WTC11 (cell line): ENCODE results near the gene TIMM44. TPM values are rescaled to one million over a fixed set of nuclear protein-coding genes. Genes with fewer than 3 reads are reported as not detected.

Source experiments
- ATAC-seq: fragments of 200-7000 bp; cut with Tn5 transposase; 2 replicates; pipeline ENCODE4 v1.10.0; 2021; ENCODE audit warnings: mild to moderate bottlenecking, moderate library complexity
- CTCF ChIA-PET: fragments of 300-600 bp; sonication (Branson Sonifier 250); formaldehyde crosslinking; loops from one replicate; lab custom pipeline; 2021; ENCODE audit warnings: antibody characterized with exemption; lab: Charles Lee
- POLR2A ChIA-PET: fragments of 350-600 bp; sonication (Branson Sonifier 250); formaldehyde crosslinking; loops from one replicate; lab custom pipeline; 2021; ENCODE audit warnings: antibody characterized with exemption; lab: Charles Lee
- DNase-seq: peaks from one replicate; pipeline ENCODE4 v3.0.0; 2021; ENCODE audit warnings: low spot score
- H3K27ac Mint-ChIP-seq: 2 replicates; pipeline ENCODE4 v1.8.0; 2021; ENCODE audit warnings: mixed read lengths
- H3K27me3 Mint-ChIP-seq: 2 replicates; pipeline ENCODE4 v1.8.0; 2021; ENCODE audit warnings: low read depth, mild to moderate bottlenecking, moderate library complexity, mixed read lengths
- H3K36me3 Mint-ChIP-seq: 2 replicates; pipeline ENCODE4 v1.8.0; 2021; ENCODE audit warnings: mixed read lengths
- H3K4me1 Mint-ChIP-seq: 2 replicates; pipeline ENCODE4 v1.8.0; 2022; ENCODE audit warnings: mixed read lengths
- H3K4me3 Mint-ChIP-seq: 2 replicates; pipeline ENCODE4 v1.8.0; 2021; ENCODE audit warnings: mild to moderate bottlenecking, moderate library complexity, mixed read lengths
- H3K9me3 Mint-ChIP-seq: 2 replicates; pipeline ENCODE4 v1.8.0; 2021; ENCODE audit warnings: mixed read lengths
- ATF1 ChIP-seq: sonication (generic); formaldehyde crosslinking; IDR thresholded peaks from 2 replicates; pipeline ENCODE4 v1.8.1; 2023; ENCODE audit warnings: mild to moderate bottlenecking, moderate library complexity, missing genetic modification reagents
- EMX1 ChIP-seq: fragments of 250-450 bp; sonication (Bioruptor Pico); IDR thresholded peaks from 2 replicates; pipeline ENCODE4 v1.8.0; 2021; ENCODE audit warnings: mild to moderate bottlenecking
- ESRRA ChIP-seq: sonication (generic); formaldehyde crosslinking; IDR thresholded peaks from 2 replicates; pipeline ENCODE4 v1.8.1; 2022; ENCODE audit warnings: mild to moderate bottlenecking, missing genetic modification reagents, borderline replicate concordance
- FOXP1 ChIP-seq: sonication (generic); formaldehyde crosslinking; IDR thresholded peaks from 2 replicates; pipeline ENCODE4 v1.8.0; 2022; ENCODE audit warnings: missing genetic modification reagents, mild to moderate bottlenecking, moderate library complexity, borderline replicate concordance
- GRHL2 ChIP-seq: fragments of 250-450 bp; sonication (Bioruptor Pico); IDR thresholded peaks from 2 replicates; pipeline ENCODE4 v1.8.0; 2022; ENCODE audit warnings: mild to moderate bottlenecking, moderate library complexity; ENCODE audit not compliant: insufficient replicate concordance, severe bottlenecking
- MYBL2 ChIP-seq: sonication (generic); formaldehyde crosslinking; IDR thresholded peaks from 2 replicates; pipeline ENCODE4 v1.8.1; 2023; ENCODE audit warnings: mild to moderate bottlenecking, moderate library complexity, missing genetic modification reagents
- PRRX2 ChIP-seq: fragments of 250-450 bp; sonication (Bioruptor Pico); IDR thresholded peaks from 2 replicates; pipeline ENCODE4 v1.8.0; 2021; ENCODE audit warnings: mild to moderate bottlenecking
- SP1 ChIP-seq: sonication (generic); formaldehyde crosslinking; conservative IDR thresholded peaks from 2 replicates; pipeline ENCODE4 v1.8.1; 2022; ENCODE audit warnings: missing genetic modification reagents
- TEAD1 ChIP-seq: sonication (generic); formaldehyde crosslinking; IDR thresholded peaks from 2 replicates; pipeline ENCODE4 v1.8.0; 2022; ENCODE audit warnings: mild to moderate bottlenecking, missing genetic modification reagents
- ZNF232 ChIP-seq: sonication (generic); formaldehyde crosslinking; IDR thresholded peaks from 2 replicates; pipeline ENCODE4 v1.8.0; 2022; ENCODE audit warnings: mild to moderate bottlenecking, missing genetic modification reagents
- ZNF423 ChIP-seq: fragments of 250-450 bp; sonication (Bioruptor Pico); IDR thresholded peaks from 2 replicates; pipeline ENCODE4 v2.1.2; 2022; ENCODE audit warnings: mild to moderate bottlenecking, moderate library complexity
- total RNA-seq: library from RNA; stranded (reverse); gene quantifications from 3 replicates; pipeline ENCODE4 v1.2.3, GENCODE V29; 2021
- TF ChIP-seq, protein P1 (sequence below): sonication (generic); formaldehyde crosslinking; IDR thresholded peaks from 2 replicates; pipeline ENCODE4 v1.8.1; 2023; ENCODE audit warnings: mild to moderate bottlenecking, moderate library complexity, missing genetic modification reagents
- TF ChIP-seq, protein P2 (sequence below): sonication (generic); formaldehyde crosslinking; IDR thresholded peaks from 2 replicates; pipeline ENCODE4 v1.8.0; 2023; ENCODE audit warnings: mild to moderate bottlenecking, missing genetic modification reagents
- TF ChIP-seq, protein P3 (sequence below): sonication (generic); formaldehyde crosslinking; IDR thresholded peaks from 2 replicates; pipeline ENCODE4 v1.8.1; 2023; ENCODE audit warnings: mild to moderate bottlenecking, missing genetic modification reagents
- TF ChIP-seq, protein P4 (sequence below): sonication (generic); formaldehyde crosslinking; IDR thresholded peaks from 2 replicates; pipeline ENCODE4 v1.8.1; 2023; ENCODE audit warnings: mild to moderate bottlenecking, missing genetic modification reagents, borderline replicate concordance
- TF ChIP-seq, protein P5 (sequence below): sonication (generic); formaldehyde crosslinking; IDR thresholded peaks from 2 replicates; pipeline ENCODE4 v1.8.0; 2022; ENCODE audit warnings: mild to moderate bottlenecking, missing genetic modification reagents
- TF ChIP-seq, protein P6 (sequence below): fragments of 250-450 bp; sonication (Bioruptor Pico); IDR thresholded peaks from 2 replicates; pipeline ENCODE4 v1.9.0; 2021; ENCODE audit warnings: mild to moderate bottlenecking

Gene TIMM44
- total RNA-seq, 1 experiment from 2014 or later: 129 TPM

DNA sequence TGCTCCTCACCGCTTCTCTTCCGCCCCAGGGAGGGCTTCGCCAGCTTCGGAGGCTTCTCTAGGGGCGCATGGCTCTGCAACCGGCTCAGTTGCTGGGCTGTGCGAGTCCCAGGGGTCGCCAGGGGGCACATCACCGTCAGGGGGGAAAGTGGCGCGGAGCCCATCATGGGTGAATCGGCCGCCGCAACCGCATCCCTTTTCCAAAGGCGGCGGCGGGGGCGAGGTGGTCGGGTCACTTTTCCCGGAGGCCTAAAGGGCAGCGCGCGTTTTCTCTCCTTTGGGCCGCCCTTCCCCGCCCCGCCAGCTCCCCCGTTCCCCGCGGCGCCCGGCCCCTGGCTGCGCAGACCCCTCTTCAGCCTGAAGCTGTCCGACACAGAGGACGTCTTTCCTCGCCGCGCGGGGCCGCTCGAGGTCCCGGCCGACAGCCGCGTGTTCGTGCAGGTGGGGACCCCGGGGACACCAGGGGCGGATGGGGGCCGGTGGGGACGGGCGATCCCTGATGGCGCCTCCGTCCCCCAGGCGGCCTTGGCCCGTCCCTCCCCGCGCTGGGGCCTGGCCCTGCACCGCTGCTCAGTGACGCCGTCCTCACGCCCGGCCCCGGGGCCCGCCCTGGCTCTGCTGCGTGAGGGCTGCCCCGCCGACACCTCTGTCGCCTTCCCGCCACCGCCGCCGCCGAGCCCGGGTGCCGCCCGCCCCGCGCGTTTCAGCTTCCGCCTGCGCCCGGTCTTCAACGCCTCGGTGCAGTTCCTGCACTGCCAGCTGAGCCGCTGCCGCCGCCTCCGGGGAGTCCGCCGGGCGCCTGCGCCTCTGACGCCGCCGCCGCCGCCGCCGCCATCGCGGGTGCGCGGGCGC, 27.1 kb downstream of the TIMM44 start (continued):
- TF ChIP-seq, protein P1, sequence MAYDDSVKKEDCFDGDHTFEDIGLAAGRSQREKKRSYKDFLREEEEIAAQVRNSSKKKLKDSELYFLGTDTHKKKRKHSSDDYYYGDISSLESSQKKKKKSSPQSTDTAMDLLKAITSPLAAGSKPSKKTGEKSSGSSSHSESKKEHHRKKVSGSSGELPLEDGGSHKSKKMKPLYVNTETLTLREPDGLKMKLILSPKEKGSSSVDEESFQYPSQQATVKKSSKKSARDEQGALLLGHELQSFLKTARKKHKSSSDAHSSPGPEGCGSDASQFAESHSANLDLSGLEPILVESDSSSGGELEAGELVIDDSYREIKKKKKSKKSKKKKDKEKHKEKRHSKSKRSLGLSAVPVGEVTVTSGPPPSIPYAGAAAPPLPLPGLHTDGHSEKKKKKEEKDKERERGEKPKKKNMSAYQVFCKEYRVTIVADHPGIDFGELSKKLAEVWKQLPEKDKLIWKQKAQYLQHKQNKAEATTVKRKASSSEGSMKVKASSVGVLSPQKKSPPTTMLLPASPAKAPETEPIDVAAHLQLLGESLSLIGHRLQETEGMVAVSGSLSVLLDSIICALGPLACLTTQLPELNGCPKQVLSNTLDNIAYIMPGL: peak; percentile 58; the same call in 1 of the 2 replicates
- TF ChIP-seq, protein P2, sequence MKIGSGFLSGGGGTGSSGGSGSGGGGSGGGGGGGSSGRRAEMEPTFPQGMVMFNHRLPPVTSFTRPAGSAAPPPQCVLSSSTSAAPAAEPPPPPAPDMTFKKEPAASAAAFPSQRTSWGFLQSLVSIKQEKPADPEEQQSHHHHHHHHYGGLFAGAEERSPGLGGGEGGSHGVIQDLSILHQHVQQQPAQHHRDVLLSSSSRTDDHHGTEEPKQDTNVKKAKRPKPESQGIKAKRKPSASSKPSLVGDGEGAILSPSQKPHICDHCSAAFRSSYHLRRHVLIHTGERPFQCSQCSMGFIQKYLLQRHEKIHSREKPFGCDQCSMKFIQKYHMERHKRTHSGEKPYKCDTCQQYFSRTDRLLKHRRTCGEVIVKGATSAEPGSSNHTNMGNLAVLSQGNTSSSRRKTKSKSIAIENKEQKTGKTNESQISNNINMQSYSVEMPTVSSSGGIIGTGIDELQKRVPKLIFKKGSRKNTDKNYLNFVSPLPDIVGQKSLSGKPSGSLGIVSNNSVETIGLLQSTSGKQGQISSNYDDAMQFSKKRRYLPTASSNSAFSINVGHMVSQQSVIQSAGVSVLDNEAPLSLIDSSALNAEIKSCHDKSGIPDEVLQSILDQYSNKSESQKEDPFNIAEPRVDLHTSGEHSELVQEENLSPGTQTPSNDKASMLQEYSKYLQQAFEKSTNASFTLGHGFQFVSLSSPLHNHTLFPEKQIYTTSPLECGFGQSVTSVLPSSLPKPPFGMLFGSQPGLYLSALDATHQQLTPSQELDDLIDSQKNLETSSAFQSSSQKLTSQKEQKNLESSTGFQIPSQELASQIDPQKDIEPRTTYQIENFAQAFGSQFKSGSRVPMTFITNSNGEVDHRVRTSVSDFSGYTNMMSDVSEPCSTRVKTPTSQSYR: no peak
- TF ChIP-seq FOXP1 (CRISPR knock-in tag): 0 out of 2 replicates have a peak, but pooled peaks have one; percentile 2
- TF ChIP-seq, protein P3, sequence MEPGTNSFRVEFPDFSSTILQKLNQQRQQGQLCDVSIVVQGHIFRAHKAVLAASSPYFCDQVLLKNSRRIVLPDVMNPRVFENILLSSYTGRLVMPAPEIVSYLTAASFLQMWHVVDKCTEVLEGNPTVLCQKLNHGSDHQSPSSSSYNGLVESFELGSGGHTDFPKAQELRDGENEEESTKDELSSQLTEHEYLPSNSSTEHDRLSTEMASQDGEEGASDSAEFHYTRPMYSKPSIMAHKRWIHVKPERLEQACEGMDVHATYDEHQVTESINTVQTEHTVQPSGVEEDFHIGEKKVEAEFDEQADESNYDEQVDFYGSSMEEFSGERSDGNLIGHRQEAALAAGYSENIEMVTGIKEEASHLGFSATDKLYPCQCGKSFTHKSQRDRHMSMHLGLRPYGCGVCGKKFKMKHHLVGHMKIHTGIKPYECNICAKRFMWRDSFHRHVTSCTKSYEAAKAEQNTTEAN: 0 out of 2 replicates have a peak, but pooled peaks have one; percentile 24

DNA sequence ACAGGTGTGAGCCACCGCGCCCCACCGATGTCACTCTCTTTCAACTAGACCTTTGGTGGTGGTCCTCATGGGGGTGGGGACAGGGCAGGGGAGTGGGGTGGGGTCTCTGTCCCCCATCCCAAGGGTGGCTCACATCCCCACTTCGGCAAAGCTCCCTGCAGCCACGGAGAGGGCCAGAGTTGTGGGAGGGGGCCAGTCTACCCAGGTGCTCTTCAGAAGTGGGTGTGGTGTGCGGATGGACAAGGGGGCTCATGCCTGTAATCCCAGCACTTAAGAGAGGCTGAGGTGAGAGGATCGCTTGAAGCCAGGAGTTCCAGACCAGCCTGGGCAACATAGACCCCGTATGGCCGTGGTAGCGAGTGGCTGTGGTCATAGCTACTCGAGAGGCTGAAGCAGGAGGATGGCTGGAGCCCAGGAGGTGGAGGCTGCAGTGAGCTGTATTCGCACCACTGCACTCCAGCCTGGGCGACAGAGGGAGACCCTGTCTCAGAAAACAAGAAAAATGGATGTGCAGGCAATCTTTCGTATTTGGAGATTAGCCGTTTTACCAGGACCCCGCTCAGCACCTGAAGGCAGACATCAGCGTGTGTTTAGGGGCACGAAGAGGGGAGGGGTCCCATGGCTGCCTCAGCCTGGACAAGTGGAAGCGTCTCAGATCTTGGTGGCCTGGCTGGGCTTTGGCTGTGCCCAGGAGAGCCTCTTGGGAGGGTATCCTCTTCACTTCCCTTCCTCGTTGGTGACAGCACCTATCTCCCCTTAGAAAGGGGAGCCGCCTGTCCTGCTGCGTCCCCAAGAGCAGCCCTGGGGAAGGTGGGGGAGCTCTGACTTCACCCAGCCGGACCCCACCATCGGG, 28.0 kb downstream of the TIMM44 start:
- peaks cover 57% of the 10 kb centered on the region for H3K27me3 Mint-ChIP-seq
- no peak overlapping the region for H3K27ac Mint-ChIP-seq
- H3K4me1 Mint-ChIP-seq: peaks cover 8% of the 10 kb centered on the region
- peak overlapping the region; percentile 58 for H3K4me3 Mint-ChIP-seq
- DNase-seq: no peak
- H3K36me3 Mint-ChIP-seq: peaks cover 11% of the 10 kb centered on the region
- TF ChIP-seq ZNF232 (no peak), ATF1 (CRISPR knock-in tag) (no peak), SP1 (CRISPR knock-in tag) (no peak), ZNF423 (CRISPR knock-in tag) (no peak), MYBL2 (no peak), PRRX2 (CRISPR knock-in tag) (no peak), EMX1 (CRISPR knock-in tag) (no peak), ESRRA (no peak), TEAD1 (no peak), GRHL2 (no peak)
- TF ChIP-seq, protein P4, sequence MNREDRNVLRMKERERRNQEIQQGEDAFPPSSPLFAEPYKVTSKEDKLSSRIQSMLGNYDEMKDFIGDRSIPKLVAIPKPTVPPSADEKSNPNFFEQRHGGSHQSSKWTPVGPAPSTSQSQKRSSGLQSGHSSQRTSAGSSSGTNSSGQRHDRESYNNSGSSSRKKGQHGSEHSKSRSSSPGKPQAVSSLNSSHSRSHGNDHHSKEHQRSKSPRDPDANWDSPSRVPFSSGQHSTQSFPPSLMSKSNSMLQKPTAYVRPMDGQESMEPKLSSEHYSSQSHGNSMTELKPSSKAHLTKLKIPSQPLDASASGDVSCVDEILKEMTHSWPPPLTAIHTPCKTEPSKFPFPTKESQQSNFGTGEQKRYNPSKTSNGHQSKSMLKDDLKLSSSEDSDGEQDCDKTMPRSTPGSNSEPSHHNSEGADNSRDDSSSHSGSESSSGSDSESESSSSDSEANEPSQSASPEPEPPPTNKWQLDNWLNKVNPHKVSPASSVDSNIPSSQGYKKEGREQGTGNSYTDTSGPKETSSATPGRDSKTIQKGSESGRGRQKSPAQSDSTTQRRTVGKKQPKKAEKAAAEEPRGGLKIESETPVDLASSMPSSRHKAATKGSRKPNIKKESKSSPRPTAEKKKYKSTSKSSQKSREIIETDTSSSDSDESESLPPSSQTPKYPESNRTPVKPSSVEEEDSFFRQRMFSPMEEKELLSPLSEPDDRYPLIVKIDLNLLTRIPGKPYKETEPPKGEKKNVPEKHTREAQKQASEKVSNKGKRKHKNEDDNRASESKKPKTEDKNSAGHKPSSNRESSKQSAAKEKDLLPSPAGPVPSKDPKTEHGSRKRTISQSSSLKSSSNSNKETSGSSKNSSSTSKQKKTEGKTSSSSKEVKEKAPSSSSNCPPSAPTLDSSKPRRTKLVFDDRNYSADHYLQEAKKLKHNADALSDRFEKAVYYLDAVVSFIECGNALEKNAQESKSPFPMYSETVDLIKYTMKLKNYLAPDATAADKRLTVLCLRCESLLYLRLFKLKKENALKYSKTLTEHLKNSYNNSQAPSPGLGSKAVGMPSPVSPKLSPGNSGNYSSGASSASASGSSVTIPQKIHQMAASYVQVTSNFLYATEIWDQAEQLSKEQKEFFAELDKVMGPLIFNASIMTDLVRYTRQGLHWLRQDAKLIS: no peak
- TF ChIP-seq, protein P5, sequence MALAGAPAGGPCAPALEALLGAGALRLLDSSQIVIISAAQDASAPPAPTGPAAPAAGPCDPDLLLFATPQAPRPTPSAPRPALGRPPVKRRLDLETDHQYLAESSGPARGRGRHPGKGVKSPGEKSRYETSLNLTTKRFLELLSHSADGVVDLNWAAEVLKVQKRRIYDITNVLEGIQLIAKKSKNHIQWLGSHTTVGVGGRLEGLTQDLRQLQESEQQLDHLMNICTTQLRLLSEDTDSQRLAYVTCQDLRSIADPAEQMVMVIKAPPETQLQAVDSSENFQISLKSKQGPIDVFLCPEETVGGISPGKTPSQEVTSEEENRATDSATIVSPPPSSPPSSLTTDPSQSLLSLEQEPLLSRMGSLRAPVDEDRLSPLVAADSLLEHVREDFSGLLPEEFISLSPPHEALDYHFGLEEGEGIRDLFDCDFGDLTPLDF (CRISPR knock-in tag): no peak
- TF ChIP-seq, protein P6, sequence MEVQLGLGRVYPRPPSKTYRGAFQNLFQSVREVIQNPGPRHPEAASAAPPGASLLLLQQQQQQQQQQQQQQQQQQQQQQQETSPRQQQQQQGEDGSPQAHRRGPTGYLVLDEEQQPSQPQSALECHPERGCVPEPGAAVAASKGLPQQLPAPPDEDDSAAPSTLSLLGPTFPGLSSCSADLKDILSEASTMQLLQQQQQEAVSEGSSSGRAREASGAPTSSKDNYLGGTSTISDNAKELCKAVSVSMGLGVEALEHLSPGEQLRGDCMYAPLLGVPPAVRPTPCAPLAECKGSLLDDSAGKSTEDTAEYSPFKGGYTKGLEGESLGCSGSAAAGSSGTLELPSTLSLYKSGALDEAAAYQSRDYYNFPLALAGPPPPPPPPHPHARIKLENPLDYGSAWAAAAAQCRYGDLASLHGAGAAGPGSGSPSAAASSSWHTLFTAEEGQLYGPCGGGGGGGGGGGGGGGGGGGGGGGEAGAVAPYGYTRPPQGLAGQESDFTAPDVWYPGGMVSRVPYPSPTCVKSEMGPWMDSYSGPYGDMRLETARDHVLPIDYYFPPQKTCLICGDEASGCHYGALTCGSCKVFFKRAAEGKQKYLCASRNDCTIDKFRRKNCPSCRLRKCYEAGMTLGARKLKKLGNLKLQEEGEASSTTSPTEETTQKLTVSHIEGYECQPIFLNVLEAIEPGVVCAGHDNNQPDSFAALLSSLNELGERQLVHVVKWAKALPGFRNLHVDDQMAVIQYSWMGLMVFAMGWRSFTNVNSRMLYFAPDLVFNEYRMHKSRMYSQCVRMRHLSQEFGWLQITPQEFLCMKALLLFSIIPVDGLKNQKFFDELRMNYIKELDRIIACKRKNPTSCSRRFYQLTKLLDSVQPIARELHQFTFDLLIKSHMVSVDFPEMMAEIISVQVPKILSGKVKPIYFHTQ (CRISPR knock-in tag): no peak
- TF ChIP-seq, all 79 proteins: peak for 0
- POLR2A ChIA-PET: interaction anchor here (0.6 to 1.5 kb wide), 5 partner anchors 8 to 58 kb away, joined by 3 to 10 read pairs (median 4); no protein-coding TSS in a partner anchor
- no peak for ATAC-seq
- CTCF ChIA-PET: interaction anchor here (0.6 to 7.2 kb wide), 10 partner anchors 8 to 84 kb away, joined by 5 to 70 read pairs (median 11); partner anchors contain the start of genes EVI5L, LRRC8E and MAP2K7
- H3K9me3 Mint-ChIP-seq: no peaks in the 10 kb centered on the region
